GM21737 (cell line): ENCODE data around the gene LDHB.
"Not testable (repeated sequence)": the region's sequence is repeated elsewhere in the genome, so short reads cannot be mapped to it uniquely, and the experiment has no call there.

Experiments used
- ATAC-seq: cut with Tn5 transposase; IDR thresholded peaks from one replicate; pipeline ENCODE4 v1.9.1; 2021; ENCODE audit warnings: mild to moderate bottlenecking, moderate library complexity; ENCODE audit not compliant: unreplicated experiment

LDHB gene

DNA sequence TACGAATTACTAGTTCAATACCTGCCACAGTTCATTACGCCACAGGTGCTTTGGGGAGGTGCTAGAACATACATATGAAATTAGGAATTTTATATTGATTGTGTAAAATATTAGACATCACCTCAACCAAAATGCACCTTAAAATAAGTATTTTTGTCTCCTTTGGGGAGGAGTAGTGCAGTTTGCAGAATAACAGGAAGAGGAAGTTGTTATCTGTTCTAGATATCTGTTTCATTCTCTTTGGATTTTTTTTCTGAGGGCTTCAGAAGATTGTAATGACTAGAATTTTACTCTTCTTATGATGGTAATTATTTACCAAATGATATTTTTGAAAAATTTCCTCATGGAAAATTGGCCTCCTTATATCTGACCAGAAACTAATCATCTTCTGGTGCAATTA is 43.1 kb downstream of the LDHB start:
- ATAC-seq, result no peak

DNA sequence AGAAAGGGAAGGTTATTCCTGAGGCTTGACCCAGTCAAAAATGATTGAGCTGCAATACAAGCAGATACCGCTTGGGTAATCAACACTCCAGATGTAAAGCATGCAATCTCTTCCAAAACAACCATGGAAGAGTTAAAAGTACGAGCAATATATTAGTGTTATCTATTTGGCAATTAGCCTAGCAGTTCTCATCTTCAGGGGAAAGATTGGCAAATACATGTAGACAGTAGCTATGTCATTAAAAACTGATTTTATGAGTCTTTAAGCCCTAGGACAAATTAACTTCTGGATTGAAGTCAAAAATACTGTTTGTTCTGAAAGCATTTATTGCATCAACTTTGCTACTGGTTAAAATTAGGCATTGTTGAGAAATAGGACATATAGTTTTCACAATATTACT is 43.7 kb downstream of the LDHB start:
- ATAC-seq, result no peak

DNA sequence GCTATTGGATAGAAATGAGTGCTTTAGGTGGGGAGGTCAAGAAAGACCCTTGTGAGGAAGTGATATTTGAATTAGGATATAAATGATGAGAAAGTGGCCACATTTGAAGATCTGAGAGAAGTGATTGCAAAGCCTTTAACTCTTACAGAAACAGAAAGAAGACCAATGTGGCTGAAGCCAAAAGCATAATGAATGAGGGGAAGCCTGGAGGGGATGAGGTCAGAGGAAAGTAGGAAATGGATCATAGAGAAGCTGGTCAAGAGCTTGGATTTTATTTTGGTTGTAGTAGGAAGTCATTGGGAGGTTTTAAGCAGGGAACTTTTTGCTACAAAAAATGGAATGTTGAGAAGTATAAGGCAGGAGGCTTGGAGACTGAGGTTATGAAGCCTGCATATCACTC is 49.4 kb downstream of the LDHB start:
- no peak for ATAC-seq

DNA sequence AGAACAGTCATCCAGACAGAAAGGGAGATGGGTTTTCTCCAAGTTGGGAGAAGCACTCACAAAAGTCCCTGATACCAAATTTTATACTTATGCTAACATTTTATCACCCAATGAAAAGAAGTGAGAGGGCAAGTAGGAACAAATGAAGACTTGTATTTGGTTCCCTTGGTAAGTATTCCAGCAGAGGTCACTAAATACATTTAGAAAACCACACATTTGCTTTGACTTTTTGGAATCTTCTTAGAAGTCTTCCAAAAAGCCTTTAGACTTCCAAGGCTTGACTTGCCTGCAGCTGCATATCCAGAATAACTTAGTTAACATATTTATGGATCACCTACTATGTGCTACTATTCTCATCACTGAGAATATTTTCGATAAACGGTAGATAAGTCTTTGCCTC is 49.9 kb downstream of the LDHB start:
- no peak for ATAC-seq

DNA sequence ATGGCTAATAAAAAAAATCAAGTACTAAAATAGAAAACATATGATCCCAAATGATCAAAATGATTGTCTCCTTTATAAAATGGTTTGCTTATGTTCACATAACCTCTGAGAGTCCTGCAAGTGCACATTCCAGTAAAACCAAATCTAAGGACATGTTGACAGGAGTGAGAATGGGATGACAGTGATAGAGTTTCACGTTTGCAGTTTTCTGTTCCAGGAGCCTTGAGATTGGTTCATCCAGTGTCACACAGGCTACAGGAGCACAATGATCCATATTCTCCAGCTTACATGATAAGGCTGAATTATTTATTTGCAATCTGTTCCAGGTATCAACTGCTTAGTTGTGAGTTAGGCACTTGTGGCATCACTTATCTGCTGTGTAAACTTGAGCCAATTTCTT is 51.5 kb downstream of the LDHB start:
- no peak for ATAC-seq

DNA sequence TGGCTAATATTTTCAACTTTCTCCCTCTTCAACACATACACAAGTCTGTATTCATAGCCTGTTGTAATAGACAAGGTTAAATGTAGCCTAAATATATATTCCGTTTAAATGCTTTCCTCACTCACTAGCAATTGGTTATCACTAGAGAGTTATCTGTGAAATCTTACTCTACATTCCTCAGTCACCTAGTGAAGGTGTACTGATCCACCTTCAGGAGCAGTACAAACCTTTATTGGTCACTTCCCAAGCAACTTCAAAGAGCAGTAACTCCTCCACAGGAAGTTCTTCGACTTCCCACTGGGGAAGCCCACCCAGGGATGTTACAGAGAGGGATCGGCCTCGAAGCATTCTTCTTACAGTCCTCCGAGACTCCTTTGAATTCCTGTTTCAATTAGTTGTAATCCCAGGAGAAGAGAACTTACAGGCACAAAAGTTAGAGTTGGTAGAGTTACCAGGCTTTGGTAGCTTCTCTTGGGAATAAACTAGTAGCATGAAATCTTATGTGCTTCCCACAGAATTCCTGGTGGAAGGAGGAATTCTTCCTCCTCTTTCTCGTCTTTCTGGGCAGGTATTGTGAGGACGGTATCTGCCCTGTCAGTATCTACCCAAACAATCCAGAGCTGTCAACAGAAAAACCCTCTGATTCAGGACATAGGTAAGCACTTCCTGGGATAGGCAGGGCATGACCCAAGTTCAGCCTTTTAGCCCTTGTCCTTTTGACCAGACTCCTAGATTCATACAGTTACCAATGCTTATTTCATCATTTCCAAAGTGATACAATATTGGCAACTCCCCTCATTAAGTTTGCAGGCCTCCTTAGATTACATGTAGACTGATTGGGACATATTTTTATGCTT is 53.2 kb downstream of the LDHB start, which contains the start of gene GYS2:
Gene GYS2 (minus strand): TSS at position 603 of the 857 bp plus-strand sequence. CDS start 255 bp downstream, at position 348.
- no peak for ATAC-seq

DNA sequence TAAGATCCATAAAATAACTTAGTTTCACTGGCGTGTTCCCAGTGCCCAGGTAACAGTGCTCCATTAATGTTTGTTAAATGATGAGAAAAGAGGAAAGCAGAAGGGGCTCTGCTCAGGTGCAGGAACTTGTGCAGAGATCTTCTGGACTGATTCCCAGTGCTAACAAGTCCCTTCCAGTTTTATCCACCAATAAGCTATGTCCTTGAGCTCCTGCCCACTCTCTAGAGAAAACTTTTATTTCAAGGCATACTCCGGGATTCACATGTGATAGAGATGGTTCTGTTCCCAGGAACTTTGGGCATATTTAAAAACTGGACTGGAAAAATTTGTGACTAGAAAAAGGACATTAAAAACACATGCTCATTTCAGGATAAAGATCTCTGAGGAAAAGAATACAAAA is 54.9 kb downstream of the LDHB start:
- no peak for ATAC-seq

DNA sequence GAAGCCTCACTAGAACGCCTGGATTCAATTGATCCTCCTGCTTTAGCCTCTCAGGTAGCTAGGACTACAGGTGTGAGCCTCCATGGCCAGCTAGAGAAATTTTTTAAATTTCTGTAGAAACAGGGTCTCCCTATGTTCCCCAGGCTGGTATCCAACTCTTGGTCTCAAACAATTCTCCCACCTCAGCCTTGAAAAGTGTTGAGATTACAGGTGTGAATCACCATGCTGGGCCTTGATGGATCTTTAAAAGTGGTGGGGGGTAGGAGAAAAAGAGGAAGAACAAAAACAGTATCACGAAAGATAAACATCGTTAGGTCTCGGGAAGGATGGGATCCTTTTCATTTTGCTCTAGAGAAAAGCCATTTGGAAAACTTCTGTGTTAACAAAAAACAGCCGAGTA is 57.4 kb downstream of the LDHB start:
- no peak for ATAC-seq

DNA sequence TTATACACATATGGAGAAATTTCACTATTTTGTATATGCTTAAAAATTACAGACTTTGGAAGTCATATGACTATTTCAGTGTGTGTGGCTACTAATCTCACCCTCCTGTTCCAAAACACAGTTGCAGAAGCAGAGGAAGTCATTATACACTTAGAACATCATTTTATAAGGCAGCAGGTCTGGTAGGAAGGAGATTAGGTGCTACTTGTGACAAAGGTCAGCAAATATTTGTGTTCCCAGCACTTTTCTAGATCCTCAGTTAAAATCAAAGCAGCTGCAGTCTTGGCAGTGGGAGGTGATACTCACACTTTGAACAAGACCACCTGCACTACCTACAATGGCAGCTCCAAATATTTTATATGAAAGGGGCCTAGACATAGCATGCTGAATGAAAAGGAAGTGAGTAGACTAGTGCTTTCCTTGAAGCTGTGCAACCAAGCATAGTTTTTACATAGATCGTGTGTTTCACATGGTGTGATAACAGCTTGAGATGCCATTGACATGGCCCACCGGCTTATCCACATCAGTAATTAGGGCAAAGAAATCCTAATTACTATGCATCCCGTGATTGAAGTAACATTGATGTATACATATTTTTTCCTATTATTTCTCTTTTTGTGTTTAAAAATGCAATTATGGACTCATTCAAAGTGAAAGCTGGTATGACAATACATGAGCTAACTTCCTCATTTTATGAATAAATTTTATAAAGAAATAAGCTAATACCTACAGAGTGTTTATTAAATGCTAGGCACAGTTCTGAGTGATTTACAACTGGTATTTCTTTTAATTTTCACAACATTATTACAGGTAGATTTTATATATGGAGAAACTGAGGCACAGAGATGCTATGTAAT is 58.3 kb downstream of the LDHB start:
- ATAC-seq, result no peak

DNA sequence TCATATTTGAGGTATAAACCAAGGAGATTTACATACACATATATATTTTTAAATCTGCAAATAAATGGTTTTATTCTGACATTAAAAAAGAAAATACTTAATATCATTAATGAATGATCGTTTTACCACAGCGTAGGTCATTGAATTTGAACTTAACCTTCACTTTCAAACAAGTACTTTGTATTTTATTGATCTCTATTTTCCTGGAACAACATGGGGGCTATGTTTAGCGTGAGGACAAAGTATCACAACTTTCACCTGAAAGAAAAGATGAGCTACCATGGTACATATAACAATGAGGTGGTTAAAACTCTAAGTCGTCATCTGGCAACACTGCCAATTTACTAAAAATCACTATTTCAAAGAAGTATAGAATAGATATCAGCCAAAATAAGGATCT is 59.0 kb downstream of the LDHB start:
- no peak for ATAC-seq

DNA sequence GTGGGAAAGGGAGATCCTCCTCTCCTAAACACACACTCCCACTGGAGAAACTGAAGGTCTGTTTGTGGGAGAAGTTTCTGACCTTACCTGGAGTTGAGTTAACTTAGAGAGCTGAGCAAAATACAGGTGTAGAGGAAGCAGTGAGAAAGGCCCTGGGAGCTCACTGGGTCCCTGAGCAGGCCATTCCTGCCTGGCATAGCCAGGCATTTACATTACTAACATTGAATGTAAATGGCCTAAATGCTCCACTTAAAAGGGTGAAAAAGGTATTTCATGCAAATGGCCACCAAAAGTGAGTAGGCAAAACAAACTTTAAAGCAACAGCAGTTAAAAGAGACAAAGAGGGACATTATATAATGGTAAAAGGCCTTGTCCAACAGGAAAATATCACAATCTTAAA is 62.3 kb downstream of the LDHB start:
- ATAC-seq, result not testable (repeated sequence)

DNA sequence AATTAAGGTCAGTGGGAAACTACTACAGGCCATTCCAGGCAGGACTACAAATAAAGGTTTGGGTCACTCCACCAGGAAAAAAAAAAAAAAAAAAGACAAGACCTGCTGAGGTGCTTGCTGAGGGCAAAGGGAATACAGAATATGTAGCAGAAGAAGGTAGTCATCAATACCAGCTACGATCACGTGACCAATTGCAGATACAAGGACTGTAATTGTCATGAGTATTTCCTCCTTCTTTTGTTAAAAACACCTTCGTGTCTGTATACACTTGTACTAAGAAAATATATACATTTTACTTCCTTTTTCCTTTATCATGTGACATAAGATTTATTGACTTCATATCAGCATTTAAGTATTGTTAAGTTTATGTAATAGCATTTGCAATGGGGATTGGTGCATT is 72.2 kb downstream of the LDHB start:
- no peak for ATAC-seq
